Measurements from ENCODE around the gene PCBD1.
"Not testable (repeated sequence)": the region's sequence is repeated elsewhere in the genome, so short reads cannot be mapped to it uniquely, and the experiment has no call there.

The PCBD1 gene

GRCh38 chr10:70927189-70927943, 39.0 kb upstream of the PCBD1 start:
- no peak overlapping the region for H3K4me3 ChIP-seq (ENCODE audit: low read length in 2 of 2)
- H3K4me1 ChIP-seq (ENCODE audit: control insufficient read depth, insufficient read depth, low read length): peaks cover 8% of the 10 kb centered on the region
- H3K36me3 ChIP-seq (ENCODE audit: control insufficient read depth in 2 of 2, insufficient read depth in 2 of 2, low read length in 2 of 2): no peaks in the 10 kb centered on the region
- H3K27me3 ChIP-seq (ENCODE audit: control insufficient read depth in 1 of 2, insufficient read depth in 2 of 2, low read length in 2 of 2): no peaks in the 10 kb centered on the region
- H3K9ac ChIP-seq (ENCODE audit: low read length in 2 of 2): no peak overlapping the region
- H3K27ac ChIP-seq (ENCODE audit: low read length): no peak overlapping the region
- no peaks in the 10 kb centered on the region for H3K9me3 ChIP-seq (ENCODE audit: control insufficient read depth in 2 of 2, low read length in 2 of 2)

- H3K27me3 ChIP-seq (ENCODE audit: control insufficient read depth in 1 of 2, insufficient read depth in 2 of 2, low read length in 2 of 2): no peaks in the 10 kb centered on the region
- H3K36me3 ChIP-seq (ENCODE audit: control insufficient read depth in 2 of 2, insufficient read depth in 2 of 2, low read length in 2 of 2): no peaks in the 10 kb centered on the region
- H3K4me1 ChIP-seq (ENCODE audit: control insufficient read depth, insufficient read depth, low read length): peaks cover 8% of the 10 kb centered on the region
- H3K4me3 ChIP-seq (ENCODE audit: low read length in 2 of 2): no peak overlapping the region
- H3K9ac ChIP-seq (ENCODE audit: low read length in 2 of 2): no peak overlapping the region
- no peak overlapping the region for H3K27ac ChIP-seq (ENCODE audit: low read length)
- no peaks in the 10 kb centered on the region for H3K9me3 ChIP-seq (ENCODE audit: control insufficient read depth in 2 of 2, low read length in 2 of 2)
Measured at GRCh38 chr10:70926226-70927000, 38.0 kb upstream of the PCBD1 start.

- H3K36me3 ChIP-seq (ENCODE audit: control insufficient read depth in 2 of 2, insufficient read depth in 2 of 2, low read length in 2 of 2): no peaks in the 10 kb centered on the region
- H3K4me3 ChIP-seq (ENCODE audit: low read length in 2 of 2): no peak overlapping the region
- H3K9ac ChIP-seq (ENCODE audit: low read length in 2 of 2): no peak overlapping the region
- H3K27me3 ChIP-seq (ENCODE audit: control insufficient read depth in 1 of 2, insufficient read depth in 2 of 2, low read length in 2 of 2): peaks cover 0 to 2% of the 10 kb centered on the region in 2 donors
- peaks cover 8% of the 10 kb centered on the region for H3K4me1 ChIP-seq (ENCODE audit: control insufficient read depth, insufficient read depth, low read length)
- H3K9me3 ChIP-seq (ENCODE audit: control insufficient read depth in 2 of 2, low read length in 2 of 2): no peaks in the 10 kb centered on the region
- H3K27ac ChIP-seq (ENCODE audit: low read length): no peak overlapping the region
Measured at GRCh38 chr10:70925377-70926225, 37.2 kb upstream of the PCBD1 start.

GRCh38 chr10:70923696-70924095, 35.3 kb upstream of the PCBD1 start:
- H3K27ac ChIP-seq (ENCODE audit: low read length): no peak overlapping the region
- no peak overlapping the region for H3K4me3 ChIP-seq (ENCODE audit: low read length in 2 of 2)
- peaks cover 2% of the 10 kb centered on the region in 2 donors for H3K27me3 ChIP-seq (ENCODE audit: control insufficient read depth in 1 of 2, insufficient read depth in 2 of 2, low read length in 2 of 2)
- no peak overlapping the region for H3K9ac ChIP-seq (ENCODE audit: low read length in 2 of 2)
- peaks cover 9% of the 10 kb centered on the region for H3K4me1 ChIP-seq (ENCODE audit: control insufficient read depth, insufficient read depth, low read length)
- no peaks in the 10 kb centered on the region for H3K9me3 ChIP-seq (ENCODE audit: control insufficient read depth in 2 of 2, low read length in 2 of 2)
- no peaks in the 10 kb centered on the region for H3K36me3 ChIP-seq (ENCODE audit: control insufficient read depth in 2 of 2, insufficient read depth in 2 of 2, low read length in 2 of 2)

- Histone ChIP-seq H3K27ac (ENCODE audit: low read length) (no peak overlapping the region), H3K9me3 (ENCODE audit: control insufficient read depth in 2 of 2, low read length in 2 of 2) (no peaks in the 10 kb centered on the region), H3K4me3 (ENCODE audit: low read length in 2 of 2) (no peak overlapping the region), H3K4me1 (ENCODE audit: control insufficient read depth, insufficient read depth, low read length) (peaks cover 9% of the 10 kb centered on the region), H3K9ac (ENCODE audit: low read length in 2 of 2) (no peak overlapping the region), H3K27me3 (ENCODE audit: control insufficient read depth in 1 of 2, insufficient read depth in 2 of 2, low read length in 2 of 2) (peaks cover 2 to 12% of the 10 kb centered on the region in 2 donors), H3K36me3 (ENCODE audit: control insufficient read depth in 2 of 2, insufficient read depth in 2 of 2, low read length in 2 of 2) (no peaks in the 10 kb centered on the region)
Measured at GRCh38 chr10:70921285-70921684, 32.9 kb upstream of the PCBD1 start.

GRCh38 chr10:70920519-70920918, 32.2 kb upstream of the PCBD1 start:
- H3K36me3 ChIP-seq (ENCODE audit: control insufficient read depth in 2 of 2, insufficient read depth in 2 of 2, low read length in 2 of 2): no peaks in the 10 kb centered on the region
- H3K9me3 ChIP-seq (ENCODE audit: control insufficient read depth in 2 of 2, low read length in 2 of 2): no peaks in the 10 kb centered on the region
- no peak overlapping the region for H3K4me3 ChIP-seq (ENCODE audit: low read length in 2 of 2)
- H3K27ac ChIP-seq (ENCODE audit: low read length): no peak overlapping the region
- H3K27me3 ChIP-seq (ENCODE audit: control insufficient read depth in 1 of 2, insufficient read depth in 2 of 2, low read length in 2 of 2): peaks cover 2 to 12% of the 10 kb centered on the region in 2 donors
- peaks cover 6% of the 10 kb centered on the region for H3K4me1 ChIP-seq (ENCODE audit: control insufficient read depth, insufficient read depth, low read length)
- no peak overlapping the region for H3K9ac ChIP-seq (ENCODE audit: low read length in 2 of 2)

- H3K4me1 ChIP-seq (ENCODE audit: control insufficient read depth, insufficient read depth, low read length); H3K27ac ChIP-seq (ENCODE audit: low read length); H3K9ac ChIP-seq (ENCODE audit: low read length in 2 of 2); H3K36me3 ChIP-seq (ENCODE audit: control insufficient read depth in 2 of 2, insufficient read depth in 2 of 2, low read length in 2 of 2); H3K4me3 ChIP-seq (ENCODE audit: low read length in 2 of 2); H3K9me3 ChIP-seq (ENCODE audit: control insufficient read depth in 2 of 2, low read length in 2 of 2): not testable (repeated sequence)
- peaks cover 2 to 12% of the 10 kb centered on the region in 2 donors for H3K27me3 ChIP-seq (ENCODE audit: control insufficient read depth in 1 of 2, insufficient read depth in 2 of 2, low read length in 2 of 2)
Measured at GRCh38 chr10:70919906-70920305, 31.5 kb upstream of the PCBD1 start.

- H3K36me3 ChIP-seq (ENCODE audit: control insufficient read depth in 2 of 2, insufficient read depth in 2 of 2, low read length in 2 of 2): no peaks in the 10 kb centered on the region
- H3K4me3 ChIP-seq (ENCODE audit: low read length in 2 of 2): no peak overlapping the region
- peaks cover 4% of the 10 kb centered on the region for H3K4me1 ChIP-seq (ENCODE audit: control insufficient read depth, insufficient read depth, low read length)
- H3K9me3 ChIP-seq (ENCODE audit: control insufficient read depth in 2 of 2, low read length in 2 of 2): no peaks in the 10 kb centered on the region
- H3K9ac ChIP-seq (ENCODE audit: low read length in 2 of 2): no peak overlapping the region
- no peak overlapping the region for H3K27ac ChIP-seq (ENCODE audit: low read length)
- H3K27me3 ChIP-seq (ENCODE audit: control insufficient read depth in 1 of 2, insufficient read depth in 2 of 2, low read length in 2 of 2): peaks cover 2 to 12% of the 10 kb centered on the region in 2 donors
Measured at GRCh38 chr10:70918851-70919530, 30.6 kb upstream of the PCBD1 start.

GRCh38 chr10:70917635-70918034, 29.3 kb upstream of the PCBD1 start:
- no peak overlapping the region for H3K9ac ChIP-seq (ENCODE audit: low read length in 2 of 2)
- H3K4me1 ChIP-seq (ENCODE audit: control insufficient read depth, insufficient read depth, low read length): peaks cover 12% of the 10 kb centered on the region
- no peak overlapping the region for H3K4me3 ChIP-seq (ENCODE audit: low read length in 2 of 2)
- H3K27ac ChIP-seq (ENCODE audit: low read length): no peak overlapping the region
- H3K27me3 ChIP-seq (ENCODE audit: control insufficient read depth in 1 of 2, insufficient read depth in 2 of 2, low read length in 2 of 2): peaks cover 2 to 12% of the 10 kb centered on the region in 2 donors
- H3K36me3 ChIP-seq (ENCODE audit: control insufficient read depth in 2 of 2, insufficient read depth in 2 of 2, low read length in 2 of 2): no peaks in the 10 kb centered on the region
- no peaks in the 10 kb centered on the region for H3K9me3 ChIP-seq (ENCODE audit: control insufficient read depth in 2 of 2, low read length in 2 of 2)

GRCh38 chr10:70917226-70917625, 28.9 kb upstream of the PCBD1 start:
- no peak overlapping the region for H3K9ac ChIP-seq (ENCODE audit: low read length in 2 of 2)
- no peak overlapping the region for H3K27ac ChIP-seq (ENCODE audit: low read length)
- H3K4me1 ChIP-seq (ENCODE audit: control insufficient read depth, insufficient read depth, low read length): peaks cover 12% of the 10 kb centered on the region
- no peak overlapping the region for H3K4me3 ChIP-seq (ENCODE audit: low read length in 2 of 2)
- peaks cover 2 to 12% of the 10 kb centered on the region in 2 donors for H3K27me3 ChIP-seq (ENCODE audit: control insufficient read depth in 1 of 2, insufficient read depth in 2 of 2, low read length in 2 of 2)
- H3K36me3 ChIP-seq (ENCODE audit: control insufficient read depth in 2 of 2, insufficient read depth in 2 of 2, low read length in 2 of 2): no peaks in the 10 kb centered on the region
- H3K9me3 ChIP-seq (ENCODE audit: control insufficient read depth in 2 of 2, low read length in 2 of 2): no peaks in the 10 kb centered on the region
